Endometrial microvascular endothelial cells (primary cell): Measurements from ENCODE around the gene SPATA4. TPM values are rescaled to one million over a fixed set of nuclear protein-coding genes. Genes with fewer than 3 reads are reported as not detected.

Experiments used
- in situ Hi-C: cut with HindIII; loops from 2 replicates; pipeline ENCODE4 v1.10.0; 2017; ENCODE audit warnings: low sequenced_read_pairs, low pct_unique_long_range_greater_than_20kb; ENCODE audit errors: inconsistent ontology term
- total RNA-seq: library from RNA; depleted of rRNA; stranded (reverse); fragments of >200 nt; gene quantifications from one replicate; pipeline ENCODE4 v1.2.3, GENCODE V29; 2015; ENCODE audit errors: inconsistent ontology term

Gene SPATA4
- total RNA-seq, 1 donor from 2014 or later: not detected

DNA sequence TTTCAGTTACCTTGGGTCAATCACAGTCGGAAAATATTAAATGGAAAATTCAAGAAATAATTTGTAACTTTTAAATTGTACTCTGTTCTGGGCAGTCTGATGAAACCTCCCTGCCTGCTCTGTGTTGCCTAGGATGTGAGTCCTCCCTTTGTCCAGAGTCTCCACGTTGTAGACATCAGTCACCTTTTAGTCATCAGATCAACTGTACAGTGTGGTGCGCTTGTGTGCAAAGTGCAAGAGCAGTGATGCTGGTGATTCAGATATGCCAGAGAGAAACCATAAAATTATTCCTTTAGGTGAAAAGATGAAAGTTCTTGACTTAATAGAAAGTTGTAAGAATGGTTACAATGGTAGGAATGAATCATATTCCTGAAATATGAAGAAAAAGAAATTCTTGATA lies 1.4 kb downstream of the SPATA4 start:
- in situ Hi-C loops: loop anchor here (25.0 kb wide), 1 partner anchor 143 kb away; no protein-coding TSS in a partner anchor

DNA sequence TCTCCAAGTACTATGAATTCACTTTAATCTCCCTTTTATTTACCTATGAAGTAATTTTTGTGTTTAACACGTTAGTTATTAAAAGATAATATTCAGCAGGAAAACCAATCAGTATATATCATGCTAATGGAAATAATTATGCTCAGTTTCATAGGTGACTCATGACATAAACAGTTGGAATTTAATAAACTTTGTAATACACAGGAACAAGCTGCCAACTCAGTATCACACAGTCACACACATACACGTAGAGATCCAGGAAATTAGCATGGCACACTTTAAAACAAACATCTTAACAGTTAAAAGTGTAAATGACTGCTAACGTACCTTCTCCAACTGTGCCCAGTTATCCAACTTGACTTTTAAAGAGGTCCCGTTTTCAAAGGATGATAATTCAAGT lies 2.3 kb downstream of the SPATA4 start:
- in situ Hi-C loops: loop anchor here (25.0 kb wide), 1 partner anchor 144 kb away; no protein-coding TSS in a partner anchor

DNA sequence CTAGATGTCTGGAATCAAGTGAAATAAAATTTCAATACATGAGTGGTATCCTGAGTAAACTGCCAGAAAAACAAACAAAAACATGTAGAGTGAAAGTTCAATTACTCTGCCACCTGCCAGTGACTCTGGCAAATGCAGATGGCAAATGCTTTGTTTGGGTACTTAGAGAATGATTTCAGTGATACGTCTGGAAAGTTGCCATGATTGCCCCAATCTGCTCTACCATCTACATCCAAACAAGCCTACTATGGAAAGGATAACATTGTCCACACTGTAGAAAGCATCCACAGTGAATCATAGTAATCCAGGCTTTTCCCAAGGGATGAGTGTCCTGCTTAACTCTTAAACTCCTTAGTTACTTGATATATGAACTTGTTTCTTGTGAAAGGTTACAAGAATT lies 3.4 kb downstream of the SPATA4 start:
- in situ Hi-C loops: loop anchor here (25.0 kb wide), 1 partner anchor 145 kb away; no protein-coding TSS in a partner anchor

DNA sequence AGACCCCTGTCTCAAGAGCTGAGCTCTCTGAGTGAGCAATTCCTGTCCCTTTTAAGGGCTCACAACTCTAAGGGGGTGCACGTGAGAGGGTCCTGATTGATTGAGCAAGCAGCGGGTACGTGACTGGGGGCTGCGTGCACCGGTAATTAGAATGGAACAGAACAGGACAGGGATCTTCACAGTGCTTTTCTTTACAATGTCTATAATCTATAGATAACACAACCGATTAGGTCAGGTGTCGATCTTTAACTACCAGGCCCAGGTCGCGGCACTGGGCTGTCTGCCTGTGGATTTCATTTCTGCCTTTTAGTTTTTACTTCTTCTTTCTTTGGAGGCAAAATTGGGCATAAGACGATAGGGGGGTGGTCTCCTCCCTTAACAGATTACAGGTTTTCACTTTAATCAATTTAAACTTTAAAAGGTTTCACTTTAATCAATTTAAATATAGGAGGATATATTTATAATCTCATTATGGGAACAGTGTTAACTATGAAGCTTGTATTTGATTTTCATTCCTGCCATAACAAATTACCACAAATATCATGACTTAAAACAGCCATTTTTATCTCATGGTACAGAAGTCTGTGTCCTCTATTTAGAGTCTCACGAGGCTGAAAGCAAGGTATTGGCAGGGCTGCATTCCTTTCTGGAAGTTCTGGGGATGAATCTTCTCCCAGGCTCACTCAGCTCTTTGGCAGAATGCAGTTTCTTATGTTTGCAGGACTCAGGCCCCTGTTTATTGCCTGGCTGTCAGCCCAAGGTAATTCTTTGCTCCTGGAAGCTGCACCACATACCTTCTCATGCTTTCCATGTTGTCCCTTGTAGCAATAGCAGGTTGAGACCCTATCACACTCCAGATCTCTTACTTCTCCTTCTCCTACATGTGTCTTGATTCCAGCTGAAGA lies 5.2 kb downstream of the SPATA4 start:
- in situ Hi-C loops: loop anchor here (25.0 kb wide), 1 partner anchor 147 kb away; no protein-coding TSS in a partner anchor

DNA sequence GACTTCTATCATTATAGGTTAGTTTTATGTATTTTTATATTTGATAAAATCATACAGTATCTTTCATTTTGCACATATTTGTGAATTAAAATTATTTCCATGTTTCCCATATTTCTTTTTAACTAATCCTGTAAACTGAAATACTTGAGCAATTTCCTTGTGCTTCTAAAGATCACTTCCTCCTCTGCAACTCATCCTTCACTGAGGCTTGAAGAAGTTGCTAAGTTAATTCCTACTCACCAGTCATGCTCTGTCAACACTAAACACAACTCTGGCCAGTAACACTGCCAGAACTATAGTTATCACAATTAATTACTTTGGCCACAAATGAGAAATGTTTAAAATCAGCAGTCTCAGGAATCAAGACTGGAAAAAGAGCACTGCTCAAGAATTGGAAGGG lies 6.7 kb downstream of the SPATA4 start:
- in situ Hi-C loops: loop anchor here (25.0 kb wide), 1 partner anchor 149 kb away; no protein-coding TSS in a partner anchor

DNA sequence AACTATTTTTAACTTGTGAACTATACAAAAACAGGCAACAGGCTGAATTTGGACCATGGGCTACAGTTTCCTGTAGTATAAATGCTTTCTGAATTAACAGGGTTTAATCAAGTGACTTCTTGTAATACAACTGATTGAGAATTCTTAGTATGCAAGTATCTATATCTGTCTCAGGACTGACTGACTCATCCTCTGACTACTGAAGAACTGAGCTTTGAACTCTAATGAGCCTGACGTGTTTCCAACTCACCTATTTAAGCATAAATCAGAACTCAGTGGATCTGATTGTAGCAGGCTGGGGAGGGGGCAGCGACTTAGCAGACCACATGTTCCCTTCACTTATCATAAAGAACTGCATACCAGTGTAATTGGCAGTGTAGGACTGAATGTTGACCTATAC lies 7.8 kb downstream of the SPATA4 start:
- in situ Hi-C loops: loop anchor here (25.0 kb wide), 1 partner anchor 150 kb away; no protein-coding TSS in a partner anchor

DNA sequence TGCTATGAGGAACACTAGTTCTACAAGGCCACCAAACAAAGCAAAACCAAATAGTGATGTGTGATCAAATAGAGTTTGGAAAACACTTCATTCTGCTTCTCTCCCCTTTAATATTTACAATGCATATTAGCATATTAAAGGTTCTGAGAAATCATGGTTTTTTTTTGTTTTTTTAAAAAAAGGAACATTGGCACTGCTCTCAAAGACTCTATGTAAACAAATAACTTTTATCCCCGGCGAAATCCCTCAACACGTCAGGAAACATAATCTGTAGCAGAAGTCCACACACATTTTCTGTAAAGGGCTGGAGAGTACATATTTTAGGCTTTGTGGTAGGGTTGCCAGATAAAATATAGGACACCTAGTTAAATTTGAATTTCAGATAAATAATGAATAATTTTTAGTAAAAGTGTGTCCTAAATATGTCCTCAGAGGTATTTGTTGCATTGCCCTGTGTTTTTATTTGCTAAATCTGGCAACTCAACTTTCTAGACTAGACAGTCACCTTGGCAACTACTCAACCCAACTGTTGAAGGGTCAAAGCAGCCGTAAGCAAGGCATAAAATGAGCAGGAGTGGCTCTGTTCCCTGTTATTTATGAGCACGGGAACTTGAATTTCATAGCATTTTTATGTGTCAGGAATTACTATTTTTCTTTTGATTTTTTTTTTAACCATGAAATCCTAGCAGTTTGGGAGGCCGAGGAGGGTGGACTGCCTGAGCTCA lies 8.6 kb downstream of the SPATA4 start:
- in situ Hi-C loops: loop anchor here (25.0 kb wide), 1 partner anchor 150 kb away; no protein-coding TSS in a partner anchor

DNA sequence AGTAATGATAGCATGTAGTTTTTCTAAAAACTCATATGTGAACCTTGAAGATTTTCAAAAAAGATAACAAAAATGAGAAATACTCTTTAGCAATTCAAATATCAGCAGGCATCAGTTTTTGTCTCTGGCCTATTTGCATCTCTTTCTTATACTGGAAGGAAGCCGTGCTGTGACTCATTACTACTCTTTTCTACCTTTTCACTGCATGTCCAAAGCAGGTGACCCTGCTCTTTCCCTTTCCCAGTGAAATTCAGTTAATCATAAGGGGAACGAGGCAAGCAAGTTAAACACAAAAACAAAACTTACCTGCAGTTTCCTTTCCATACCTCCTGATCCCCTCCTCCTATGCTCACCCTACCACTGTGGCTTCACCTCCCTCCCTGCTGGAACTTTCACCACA lies 9.3 kb downstream of the SPATA4 start:
- in situ Hi-C loops: loop anchor here (25.0 kb wide), 1 partner anchor 151 kb away; no protein-coding TSS in a partner anchor

DNA sequence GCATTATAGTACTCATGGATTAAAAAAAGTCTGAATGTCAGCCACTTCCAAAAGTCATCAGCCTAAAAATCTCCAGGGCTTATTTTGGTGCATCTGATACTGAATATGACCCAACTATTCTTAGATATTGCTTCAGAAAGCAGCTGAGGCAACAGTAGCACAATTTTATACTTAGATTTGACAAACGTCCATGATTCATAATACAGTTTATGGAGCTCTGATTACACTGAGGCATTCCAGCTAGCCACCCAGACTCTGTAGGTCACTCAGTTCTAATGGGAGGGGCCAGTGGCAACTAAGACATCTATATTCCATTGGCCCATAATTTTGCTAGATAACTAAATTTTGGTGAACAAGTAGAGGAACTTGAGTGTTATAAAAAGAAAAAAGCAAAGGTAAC lies 10.3 kb downstream of the SPATA4 start:
- in situ Hi-C loops: loop anchor here (25.0 kb wide), 1 partner anchor 152 kb away; no protein-coding TSS in a partner anchor

DNA sequence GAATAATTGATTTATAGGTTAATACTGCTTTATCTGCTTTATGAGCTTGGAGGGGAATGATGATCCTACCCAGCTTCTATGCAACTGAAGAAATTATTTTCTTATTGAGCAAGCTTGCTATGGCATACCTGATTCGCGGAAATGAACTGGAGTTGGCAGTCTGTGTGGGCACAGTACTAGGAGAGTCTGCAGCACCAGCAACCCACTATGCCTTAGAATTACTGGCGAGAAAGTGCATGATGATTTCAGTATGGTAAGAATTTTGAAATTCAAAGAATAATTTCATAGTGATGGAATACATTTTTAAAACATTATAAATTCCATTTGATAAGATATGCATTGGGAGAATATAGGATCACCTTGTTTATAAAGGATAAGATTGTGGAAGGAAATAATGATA lies 32.3 kb downstream of the SPATA4 start:
- in situ Hi-C loops: no loop called here

DNA sequence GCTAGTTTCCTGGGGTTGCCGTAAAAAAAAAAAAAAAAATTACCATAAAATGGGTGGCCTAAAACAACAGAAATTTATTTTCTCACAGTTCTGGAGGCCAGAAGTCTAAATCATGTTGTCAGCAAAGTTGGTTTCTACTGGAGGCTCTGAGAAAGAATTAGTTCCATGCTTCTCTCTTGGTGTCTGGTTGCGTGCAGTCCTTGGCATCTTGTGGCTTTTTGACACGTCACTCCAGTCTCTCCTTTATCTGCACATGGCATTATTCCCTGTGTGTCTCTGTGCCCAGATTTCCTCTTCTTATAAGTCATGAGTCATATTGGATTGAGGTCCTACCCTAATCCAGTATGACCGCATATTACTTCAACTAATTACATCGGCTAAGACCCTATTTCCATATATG lies 38.7 kb downstream of the SPATA4 start:
- in situ Hi-C loops: no loop called here

DNA sequence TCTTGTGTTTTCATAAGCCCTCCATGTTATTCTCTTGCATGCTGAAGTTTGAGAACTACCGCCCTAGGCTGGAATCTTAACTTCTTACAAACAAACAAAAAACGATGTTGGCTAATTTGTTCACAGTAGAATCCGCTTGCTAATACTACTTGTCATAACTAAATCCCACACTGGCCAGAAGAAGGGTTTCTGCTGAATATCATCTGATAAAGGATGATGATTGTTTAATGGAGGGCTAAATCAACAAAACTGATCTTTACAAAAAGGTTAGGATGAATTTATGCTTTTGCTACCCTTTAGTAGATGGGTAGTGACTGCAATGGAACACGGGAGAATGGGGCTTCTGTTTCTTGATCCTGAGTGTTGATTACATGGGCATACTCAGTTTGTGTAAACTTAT lies 42.3 kb downstream of the SPATA4 start:
- in situ Hi-C loops: no loop called here

DNA sequence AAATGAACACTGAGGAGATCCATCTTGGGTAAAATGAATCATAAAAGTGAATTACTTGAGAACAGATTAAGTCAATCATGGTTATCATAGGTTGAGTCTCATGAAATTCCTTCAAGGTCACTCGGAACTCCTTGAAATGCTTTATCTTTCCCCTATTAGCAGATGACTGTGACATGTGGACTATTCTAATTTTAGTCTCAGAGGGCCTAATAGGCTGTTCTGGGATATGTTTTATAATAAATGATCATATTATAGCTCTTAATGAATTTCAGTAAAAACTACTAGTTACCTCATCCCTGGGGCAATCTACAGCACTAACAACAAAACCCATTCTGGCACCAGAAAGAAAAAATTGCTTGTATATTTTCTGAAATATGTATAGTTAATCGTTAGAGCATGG lies 44.7 kb downstream of the SPATA4 start:
- in situ Hi-C loops: no loop called here

DNA sequence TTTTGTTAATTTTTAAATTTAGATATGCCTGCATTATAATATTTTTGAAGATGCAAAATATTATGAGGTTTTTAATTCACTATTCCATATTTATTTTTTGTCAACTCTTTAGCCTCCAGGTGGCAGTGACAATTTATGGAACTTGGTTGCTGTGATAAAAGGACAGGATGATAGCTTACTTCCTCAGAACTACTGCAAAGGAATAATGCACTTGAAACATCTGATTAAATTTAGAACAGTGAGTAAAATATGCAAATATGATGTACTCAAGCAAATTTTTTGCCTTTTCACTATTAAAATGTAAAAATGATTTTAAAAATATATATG lies 45.1 kb downstream of the SPATA4 start:
- in situ Hi-C loops: no loop called here

DNA sequence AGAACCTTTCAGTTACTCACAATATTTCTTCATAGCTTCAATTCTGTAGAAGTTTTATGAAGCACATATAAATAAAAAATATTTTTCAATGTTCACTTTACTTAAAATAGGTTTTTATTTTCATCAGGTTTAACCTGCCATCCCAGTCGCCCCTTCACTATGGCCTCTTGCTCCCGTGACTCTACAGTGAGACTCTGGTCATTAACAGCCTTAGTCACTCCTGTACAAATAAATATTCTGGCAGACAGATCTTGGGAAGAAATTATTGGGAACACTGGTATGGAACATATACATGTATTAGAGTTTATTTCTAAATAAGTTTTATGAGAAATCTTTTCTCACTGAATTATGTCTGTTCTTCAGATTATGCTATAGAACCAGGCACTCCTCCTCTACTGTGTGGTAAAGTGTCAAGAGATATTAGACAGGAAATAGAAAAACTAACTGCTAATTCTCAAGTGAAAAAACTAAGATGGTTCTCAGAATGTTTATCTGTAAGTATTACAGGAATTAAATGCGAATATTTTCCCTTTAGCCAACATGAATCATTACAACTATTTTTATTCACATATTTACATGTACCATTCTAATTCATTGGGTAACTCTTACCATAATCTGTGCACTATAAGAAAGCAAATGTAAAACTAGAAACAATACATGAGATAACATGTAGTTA lies 45.6 kb downstream of the SPATA4 start:
- in situ Hi-C loops: no loop called here

DNA sequence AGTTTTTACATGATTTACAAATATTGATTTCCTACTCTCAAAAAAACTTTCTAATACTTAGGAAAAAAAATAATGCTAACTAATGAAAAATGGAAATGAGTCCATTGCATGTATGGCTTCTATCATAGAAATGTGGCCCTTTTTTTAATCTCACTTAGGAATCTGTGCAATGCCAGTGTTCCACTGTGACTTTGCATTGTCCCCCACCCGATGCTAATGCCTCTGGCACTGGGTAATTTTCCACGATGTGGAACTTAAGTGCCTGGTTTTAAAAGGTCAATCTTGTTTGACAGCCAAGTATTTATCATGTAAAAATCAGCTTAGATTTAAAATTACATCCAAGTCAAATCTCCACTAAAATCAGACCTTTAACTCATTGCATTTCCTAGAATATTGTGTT lies 53.1 kb downstream of the SPATA4 start:
- in situ Hi-C loops: no loop called here

DNA sequence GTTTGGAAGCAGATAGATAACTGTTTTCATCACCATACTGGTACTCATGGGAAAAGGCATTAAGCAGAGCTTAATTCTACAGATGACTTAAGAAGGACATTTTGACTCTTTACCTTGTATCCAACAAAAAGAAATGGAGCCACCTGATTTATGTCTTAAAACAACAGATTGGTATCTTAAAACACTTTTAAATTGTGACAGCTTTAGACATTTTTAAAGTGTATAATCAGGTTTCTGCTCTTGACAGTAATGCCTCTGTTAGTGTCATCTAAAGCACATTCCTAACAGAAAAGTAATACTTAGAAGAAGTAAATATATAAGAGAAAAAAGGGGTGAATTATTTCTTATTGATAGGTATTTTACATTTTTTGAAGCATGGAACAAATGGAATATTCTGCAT lies 55.9 kb downstream of the SPATA4 start:
- in situ Hi-C loops: no loop called here

DNA sequence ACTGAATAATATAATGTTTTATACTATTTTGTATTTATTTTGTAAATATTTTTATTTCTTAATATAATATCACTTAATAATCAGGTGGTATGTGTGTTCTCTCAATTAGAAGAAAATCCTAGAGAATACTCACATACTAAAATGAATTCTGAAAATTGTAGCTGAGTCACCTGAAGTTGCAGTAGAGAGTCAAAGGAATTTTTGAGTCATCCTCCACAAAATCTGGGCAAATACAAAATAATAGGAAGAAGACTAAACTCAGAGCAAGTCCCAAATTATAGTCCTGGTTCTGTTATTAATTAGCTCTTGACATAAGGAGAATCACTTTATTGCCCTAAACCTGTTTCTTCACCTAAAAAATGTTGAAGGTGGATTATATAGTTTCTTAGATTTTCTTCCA lies 57.8 kb downstream of the SPATA4 start:
- in situ Hi-C loops: no loop called here

DNA sequence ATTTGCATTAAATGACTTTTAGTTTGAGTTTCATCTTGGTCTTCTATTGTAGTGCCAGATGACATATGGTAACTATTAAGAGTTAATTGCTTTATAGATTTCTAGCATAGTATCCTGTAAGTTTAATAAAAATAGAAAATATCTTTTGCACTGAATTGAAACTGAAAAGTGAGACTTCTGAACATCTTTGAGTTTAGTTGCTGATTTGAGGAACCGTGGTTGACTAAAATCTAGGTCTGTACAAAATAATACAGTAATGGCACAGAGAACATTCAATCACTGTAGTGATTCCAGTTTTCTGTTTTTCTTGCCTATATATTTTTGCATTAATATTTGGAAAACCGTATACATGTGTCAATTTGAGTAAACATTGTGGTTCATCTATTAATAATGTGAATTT lies 60.7 kb downstream of the SPATA4 start:
- in situ Hi-C loops: no loop called here
